GM19023 (cell line): Measurements from ENCODE around the gene TPK1.
"Not testable (repeated sequence)": the region's sequence is repeated elsewhere in the genome, so short reads cannot be mapped to it uniquely, and the experiment has no call there.

Experiments used
- ATAC-seq: cut with Tn5 transposase; IDR thresholded peaks from one replicate; pipeline ENCODE4 v1.9.1; 2021; ENCODE audit warnings: mild to moderate bottlenecking, moderate library complexity; ENCODE audit not compliant: unreplicated experiment

TPK1 gene

DNA sequence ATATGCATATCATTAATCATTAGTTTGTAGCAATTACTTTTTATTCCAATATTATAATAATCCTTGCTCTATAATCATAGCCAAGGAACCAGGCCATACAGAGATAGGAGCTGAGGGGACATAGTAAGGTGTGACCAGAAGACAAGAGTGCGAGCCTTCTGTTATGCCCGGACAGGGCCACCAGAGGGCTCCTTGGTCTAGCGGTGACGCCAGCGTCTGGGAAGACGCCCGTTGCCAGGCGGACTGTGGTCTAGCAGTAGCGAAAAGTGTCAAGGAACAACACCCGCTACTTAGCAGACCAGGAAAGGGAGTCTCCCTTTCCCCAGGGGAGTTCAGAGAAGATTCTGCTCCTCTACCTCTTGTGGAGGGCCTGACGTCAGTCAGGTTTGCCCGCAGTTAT is 109.0 kb downstream of the TPK1 start:
- not testable (repeated sequence) for ATAC-seq

DNA sequence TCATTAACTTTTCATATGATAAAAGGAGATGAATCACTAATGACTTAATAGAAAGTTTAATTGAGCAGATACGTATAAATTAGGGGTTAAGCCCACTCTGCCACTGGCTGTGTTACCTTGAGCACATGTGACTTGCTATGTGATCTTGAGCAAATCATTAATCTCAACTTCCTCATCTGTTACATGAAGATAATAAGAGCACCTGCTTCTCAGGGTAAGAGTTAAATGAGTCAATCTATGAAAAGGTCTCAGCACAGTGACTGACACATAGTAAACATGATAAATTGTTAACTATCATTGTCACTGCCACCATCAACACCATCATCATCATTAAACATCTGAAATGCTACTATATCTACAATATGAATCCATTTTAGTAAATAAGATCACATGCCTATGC is 110.8 kb downstream of the TPK1 start:
- ATAC-seq = peak; percentile 99

DNA sequence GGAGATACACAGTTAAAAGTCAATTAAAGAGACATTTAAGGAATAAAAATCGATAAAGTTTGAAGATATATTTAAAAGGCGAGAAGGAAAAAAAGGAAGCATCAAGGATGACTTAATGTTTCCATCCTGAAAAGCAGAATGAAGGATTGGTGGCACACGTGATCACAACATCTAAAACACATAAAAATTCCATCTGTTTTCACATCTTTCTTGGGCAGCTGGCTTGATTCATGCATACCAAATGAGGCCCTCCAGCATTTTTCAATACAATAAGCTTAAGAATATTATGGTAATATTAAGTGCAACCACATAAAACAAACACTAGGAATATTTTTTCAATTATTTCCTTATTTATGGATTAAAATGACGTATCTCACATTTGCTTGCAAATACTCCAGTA is 112.6 kb downstream of the TPK1 start:
- no peak for ATAC-seq

DNA sequence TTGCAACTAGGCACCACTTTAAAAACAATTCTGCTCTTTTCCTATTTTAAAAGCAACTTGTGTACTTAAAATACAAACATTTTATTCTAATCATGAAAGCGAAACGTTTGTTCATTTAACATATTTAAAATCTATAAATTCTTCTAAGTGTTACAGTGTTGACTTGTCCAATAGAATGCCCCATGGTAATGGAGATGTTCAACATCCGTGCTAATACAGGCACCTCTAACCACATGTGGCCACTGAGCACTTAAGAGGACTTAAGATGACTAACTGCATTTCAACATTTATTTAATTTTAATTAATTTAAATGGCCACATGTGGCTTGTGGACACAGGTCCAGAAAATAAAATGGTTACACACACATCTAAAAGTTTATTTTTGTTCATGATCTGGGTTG is 115.1 kb downstream of the TPK1 start:
- no peak for ATAC-seq

DNA sequence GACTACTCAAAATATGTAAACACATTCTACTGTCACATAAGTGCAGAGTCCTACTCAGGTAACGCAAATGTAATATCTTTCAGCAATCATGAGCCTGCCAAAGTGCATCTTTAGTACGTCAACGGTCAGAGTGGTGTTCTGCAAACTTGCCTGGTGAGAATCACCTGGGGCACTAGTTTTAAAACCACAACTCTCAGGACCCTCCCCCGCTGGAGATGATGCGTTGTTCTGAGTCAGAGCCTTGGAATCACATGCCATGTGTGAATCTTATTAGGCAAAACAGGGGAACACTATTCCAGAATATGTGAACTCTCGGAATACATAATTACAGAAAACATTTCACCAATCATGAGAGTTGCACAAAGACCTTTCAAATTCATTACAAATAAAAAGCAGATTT is 115.7 kb downstream of the TPK1 start:
- ATAC-seq = no peak

DNA sequence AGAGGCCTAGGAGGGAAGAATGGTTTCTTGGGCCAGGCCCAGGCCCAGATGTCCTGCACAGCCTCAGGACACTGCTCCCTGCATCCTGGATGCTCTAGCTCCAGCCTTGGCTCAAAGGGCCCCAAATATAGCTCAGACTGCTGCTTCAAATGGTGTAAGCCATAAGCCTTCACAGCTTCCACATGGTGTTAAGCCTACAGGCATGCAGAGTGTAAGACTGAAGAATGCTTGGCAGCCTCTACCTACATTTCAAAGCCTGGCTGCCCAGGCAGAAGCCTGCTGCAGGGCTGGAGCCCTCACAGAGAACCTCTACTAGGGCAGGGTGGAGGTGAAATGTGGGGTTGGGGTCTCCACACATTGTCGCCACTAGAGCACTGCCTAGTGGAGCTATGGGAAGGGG is 118.1 kb downstream of the TPK1 start:
- no peak for ATAC-seq

DNA sequence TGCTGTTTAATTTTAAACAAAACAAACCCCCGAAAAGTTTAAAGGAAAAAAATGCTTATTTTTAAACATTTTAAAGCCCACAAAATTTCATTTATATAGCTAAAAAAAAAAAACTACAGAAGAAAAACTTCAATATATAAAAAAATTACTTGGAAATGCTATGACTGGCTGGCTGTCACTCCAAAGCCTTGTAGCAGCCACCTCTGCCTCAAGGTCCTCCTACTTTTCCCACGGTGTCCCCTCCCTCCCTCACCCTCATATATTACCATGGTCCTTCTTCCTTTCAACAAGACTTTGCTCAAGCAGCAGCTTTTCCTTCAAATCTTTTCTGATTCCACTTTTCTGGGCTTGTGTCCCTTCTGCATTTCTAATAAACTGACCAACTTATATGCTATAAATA is 122.0 kb downstream of the TPK1 start:
- ATAC-seq = no peak

DNA sequence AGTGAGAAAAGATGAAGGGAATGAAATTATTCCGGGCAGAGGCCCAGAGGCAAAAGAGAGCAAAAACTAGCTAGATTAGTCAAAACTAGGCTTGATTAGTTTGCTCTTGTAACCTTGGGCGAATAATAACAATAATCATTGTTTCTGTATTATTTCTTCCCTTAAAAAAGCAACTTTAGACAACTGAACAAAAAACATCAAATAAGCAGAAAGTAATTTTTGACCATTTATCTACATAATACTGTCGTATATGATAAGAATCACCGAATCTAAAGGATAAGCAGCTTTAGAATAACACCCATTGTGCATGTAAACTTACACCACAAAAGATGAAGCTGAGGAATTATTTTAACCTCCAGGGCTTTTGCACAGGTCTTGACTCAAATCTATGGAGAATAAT is 125.1 kb downstream of the TPK1 start:
- no peak for ATAC-seq

DNA sequence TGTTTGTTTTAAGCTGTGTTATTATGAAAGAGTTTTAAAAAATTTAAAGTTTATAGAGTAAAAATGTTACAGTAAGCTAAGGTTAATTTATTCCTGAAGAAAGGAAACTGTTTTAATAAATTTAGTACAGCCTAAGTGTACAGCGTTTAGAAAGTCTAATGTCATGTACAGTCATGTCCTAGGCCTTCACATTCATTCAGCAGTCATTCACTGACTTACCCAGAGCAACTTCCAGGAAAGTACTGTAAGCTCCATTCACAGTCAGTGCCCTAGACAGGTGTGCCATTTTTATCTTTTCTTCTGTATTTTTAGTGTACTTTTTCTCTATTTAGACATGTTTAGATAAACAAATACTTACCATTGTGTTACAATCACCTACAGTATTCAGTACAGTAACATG is 126.8 kb downstream of the TPK1 start:
- no peak for ATAC-seq

DNA sequence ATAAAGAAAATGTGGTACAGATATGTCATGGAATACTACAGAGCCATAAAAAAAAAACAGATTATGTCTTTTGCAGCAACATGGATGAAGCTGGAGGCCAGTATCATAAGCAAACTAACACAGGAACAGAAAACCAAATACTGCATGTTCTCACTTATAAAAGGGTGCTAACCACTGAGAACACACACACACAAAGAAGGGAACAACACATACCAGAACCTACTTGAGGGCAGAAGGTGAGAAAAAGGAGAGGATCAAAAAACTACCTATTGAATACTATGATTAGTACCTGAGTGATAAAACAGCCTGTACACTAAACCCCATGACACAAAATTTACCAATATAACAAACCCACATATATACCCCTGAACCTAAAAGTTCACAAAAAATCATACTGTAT is 144.6 kb downstream of the TPK1 start:
- no peak for ATAC-seq

DNA sequence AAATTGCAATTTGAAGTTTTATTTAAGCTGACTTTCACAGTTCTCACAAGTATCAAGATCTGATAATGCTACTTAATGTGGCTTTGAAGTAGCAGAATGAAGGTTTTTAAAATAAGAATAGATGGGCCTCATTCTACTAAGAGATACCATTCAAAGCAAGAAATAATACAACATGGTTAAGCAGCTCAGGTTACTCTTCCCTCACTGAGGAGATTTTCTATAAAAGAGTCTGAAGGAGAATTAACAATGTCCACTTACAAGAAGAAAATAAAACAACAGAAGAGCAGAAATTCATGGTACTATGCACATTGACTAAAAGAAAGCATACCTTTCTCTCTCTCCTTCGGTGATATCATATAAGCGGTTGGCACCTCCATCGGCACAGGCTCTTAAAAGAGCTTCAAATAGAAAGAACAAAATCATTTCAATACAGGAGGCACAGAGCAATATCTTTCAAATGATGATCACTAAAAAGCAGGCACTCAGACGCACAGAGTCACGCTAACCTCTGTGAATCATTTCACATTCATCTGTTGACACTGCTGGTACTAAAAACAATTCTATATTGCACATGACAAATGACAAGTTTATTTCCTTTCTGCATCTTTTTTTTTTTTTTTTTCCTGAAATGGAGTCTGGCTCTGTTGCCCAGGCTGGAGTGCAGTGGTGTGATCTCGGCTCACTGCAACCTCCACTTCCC is 153.1 kb downstream of the TPK1 start:
- ATAC-seq = no peak

DNA sequence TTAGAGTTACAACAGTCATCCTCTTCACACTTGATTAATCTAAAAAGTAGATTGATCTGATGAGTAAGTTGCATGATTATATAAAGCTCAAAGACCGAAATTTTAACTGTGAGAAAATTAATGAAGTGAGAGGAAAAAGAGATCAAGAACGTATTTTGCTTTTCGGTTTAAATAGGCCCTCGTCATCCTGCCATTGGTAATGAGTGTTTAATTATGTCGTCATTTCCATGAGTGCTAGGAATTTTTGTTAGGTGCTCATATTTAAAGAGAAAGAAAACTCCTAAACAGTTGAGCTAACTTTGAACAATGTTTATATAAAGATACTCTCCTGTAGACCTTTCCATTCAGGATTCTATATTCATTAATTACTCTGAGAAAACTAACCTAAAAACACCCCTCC is 159.4 kb downstream of the TPK1 start:
- ATAC-seq = no peak

DNA sequence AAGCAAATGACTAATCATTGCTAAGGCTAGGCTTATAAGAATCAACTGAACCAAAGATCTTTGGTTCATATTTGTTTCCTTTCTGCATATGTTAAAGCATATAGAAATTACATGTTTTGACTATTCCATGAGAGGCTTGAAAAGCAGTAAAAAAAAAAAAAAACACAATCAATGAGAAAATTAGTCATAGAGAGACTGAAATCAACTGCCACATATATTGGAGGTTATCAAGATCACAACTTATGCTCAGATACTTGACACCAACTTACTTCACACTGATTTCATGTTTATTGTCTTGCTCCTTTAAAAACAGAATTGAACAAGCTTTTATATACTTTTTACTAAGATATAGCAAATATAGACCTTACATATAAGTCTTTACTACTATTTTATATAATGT is 161.3 kb downstream of the TPK1 start:
- ATAC-seq = no peak

DNA sequence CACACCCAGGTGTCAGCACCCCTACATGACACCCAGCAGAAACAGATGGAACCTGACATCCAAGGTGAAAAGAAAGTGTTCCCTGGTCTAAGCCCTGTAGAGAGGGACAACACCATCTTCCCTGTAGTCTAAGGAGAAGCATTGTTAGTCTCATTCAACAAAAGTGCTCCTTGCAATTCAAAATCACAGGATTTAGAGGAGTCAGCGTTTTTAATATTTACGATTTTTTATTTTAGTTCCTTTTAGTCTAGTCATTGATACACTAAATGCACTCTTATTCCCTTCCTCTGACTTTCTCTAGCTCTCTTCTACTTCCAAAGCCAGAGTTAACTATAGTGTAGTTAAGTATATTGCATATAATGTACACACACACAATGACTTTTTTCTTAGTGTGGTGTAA is 163.0 kb downstream of the TPK1 start:
- no peak for ATAC-seq

DNA sequence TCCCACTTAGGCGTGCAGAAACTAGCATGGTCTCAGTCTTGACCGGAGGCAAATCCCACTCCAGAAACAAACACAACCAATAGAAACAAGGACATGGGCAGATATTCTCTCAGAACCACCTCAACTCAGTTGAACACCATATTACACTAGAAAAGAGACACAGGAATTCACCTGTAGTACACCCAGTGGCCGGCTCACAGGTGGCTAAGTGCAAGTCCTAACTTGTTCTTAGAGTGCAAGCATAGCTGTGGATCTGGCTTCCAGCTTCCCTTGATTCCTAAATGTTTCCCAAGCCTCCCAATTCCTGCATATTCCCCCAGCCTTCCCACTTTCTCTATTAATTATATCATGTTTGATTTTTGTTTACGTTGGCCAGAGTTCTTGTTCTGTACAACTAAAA is 164.4 kb downstream of the TPK1 start:
- no peak for ATAC-seq

DNA sequence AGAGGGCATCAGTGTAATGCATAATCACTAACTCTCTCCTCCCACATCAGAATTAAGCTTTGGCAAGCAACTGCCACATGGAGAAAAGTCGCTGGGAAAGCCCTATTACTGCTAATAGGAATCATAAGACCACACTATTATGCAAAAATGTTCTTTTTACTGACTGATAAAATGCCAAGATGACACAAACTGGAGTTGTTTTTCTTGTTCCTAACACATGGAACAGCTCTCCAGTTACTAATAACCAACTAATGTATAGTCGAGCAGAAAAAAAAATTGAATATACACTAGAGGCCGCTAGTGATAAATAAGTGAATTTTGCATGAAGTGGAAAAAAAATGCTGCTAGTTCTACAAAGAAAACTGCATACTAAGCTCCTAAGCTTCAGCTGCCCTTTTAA is 165.6 kb downstream of the TPK1 start:
- no peak for ATAC-seq

DNA sequence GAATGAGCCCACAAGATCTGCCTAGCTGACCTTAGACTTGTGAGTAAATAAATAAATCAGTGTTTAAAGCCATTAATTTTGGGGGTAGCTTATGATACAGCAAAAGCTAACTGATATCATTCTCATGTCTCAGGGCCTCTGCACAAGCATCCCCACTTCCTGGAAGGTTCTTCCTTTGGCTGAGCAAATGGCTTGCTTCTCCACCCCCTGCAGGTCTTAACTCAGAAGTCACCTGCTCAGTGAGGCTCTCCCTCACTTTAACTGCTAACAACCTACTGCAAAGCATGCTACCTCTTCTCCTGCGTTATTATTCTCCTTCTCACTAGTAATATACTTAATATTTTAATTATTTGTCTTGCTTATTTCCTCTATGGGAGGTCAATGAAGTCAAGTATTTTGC is 167.3 kb downstream of the TPK1 start:
- ATAC-seq = no peak

DNA sequence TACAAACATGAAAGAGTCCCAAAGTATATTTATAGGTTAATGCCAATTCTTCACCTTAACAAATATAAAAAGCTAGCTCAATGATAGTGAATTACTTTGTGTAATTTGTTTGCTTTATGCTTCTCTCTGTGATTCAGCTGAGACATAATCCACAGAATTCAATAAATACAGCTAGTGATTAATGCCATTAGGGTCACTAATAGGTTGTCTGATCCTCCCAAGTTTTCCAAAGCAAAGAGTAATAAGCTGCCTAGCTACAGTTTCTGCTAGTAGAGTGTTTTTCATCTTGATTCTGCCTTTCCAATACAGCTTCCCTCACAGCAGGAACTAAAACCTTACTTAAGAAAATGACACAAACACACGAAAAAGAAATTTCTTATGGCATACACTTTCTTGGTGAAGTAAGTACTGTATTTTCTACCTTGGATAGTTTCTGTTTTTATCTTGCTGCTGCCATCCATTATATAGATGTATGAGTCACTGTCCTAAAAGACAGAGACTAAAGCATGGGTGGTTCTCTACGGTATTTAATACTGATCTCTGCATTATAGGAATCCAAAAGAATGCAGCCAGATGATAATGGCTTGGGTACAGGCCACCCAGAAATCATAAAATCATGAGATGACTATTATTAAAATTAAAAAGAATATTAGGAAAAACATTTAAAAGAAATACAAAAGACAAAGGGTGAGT is 170.0 kb downstream of the TPK1 start:
- ATAC-seq = no peak

DNA sequence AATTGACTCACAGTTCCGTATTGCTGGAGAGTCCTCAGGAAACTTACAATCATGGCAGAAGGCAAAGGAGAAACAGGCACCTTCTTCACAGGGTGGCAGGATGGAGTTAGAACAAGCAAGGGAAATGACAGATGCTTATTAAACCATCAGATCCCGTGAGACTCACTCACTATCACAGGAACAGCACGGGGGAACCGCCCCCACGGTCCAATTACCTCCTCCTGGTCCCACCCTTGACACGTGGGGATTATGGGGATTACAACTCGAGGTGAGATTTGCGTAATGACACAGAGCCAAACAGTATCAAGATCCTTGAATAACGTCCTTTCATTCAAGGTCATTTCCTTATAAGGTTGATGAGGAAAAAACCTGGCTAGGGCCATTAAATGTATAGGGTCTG is 176.6 kb downstream of the TPK1 start:
- no peak for ATAC-seq

DNA sequence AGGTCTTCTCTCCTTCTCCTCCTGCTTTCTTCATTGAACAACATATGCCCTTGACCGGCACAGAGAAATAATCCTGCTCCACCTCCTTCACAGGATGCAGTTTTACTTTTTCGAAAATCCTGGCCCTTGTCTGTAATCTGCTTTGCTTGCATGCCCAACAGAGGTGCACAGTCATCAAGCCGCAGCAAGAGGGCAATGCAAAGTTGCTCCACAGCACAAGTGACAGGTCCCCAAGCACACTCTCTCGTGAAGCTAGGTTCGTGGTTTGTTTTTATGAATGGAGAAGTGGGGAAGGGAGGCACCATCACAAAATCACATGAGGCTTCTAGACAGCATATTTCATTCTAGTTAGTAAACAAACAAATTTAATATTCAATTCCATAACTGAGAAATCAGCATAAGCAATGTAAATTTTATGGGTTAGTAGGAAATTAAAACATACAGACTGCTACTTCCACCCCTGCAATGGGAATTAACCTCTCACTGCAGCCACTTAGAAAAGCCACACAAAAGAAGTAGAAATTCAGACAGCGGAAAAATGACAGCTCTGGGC is 178.8 kb downstream of the TPK1 start:
- ATAC-seq = peak; percentile 69

DNA sequence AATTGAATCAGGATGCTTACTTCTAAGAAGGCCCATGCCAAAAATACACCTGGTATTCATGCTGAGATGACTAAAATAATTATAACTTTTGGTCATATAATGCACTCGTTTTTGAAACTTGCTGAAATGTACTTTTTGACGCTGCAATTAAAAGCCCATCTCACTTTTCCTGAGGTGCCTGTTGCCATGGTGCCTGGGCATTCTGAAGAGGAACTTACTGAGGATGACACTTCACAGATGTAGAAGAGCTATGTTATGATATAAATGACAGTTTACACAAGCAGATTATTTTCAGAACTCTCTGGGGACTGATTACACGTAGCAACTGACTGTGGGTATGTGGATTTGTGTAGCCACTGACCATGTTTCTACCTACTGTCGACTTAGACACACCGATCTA is 182.4 kb downstream of the TPK1 start:
- no peak for ATAC-seq

DNA sequence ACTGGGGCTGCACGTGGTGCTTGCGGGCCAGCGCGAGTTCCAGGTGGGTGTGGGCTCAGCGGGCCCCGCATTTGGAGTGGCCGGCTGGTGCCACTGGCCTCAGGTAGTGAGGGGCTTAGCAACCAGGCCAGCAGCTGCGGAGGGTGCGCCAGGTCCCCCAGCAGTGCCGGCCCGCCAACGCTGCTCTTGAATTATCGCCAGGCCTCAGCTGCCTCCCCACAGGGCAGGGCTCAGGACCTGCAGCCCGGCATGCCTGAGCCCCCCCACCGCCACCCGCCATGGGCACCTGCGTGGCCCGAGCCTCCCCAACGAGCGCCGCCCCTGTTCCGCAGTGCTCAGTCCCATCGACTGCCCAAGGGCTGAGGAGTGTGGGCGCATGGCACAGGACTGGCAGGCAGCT is 185.4 kb downstream of the TPK1 start:
- ATAC-seq = no peak

DNA sequence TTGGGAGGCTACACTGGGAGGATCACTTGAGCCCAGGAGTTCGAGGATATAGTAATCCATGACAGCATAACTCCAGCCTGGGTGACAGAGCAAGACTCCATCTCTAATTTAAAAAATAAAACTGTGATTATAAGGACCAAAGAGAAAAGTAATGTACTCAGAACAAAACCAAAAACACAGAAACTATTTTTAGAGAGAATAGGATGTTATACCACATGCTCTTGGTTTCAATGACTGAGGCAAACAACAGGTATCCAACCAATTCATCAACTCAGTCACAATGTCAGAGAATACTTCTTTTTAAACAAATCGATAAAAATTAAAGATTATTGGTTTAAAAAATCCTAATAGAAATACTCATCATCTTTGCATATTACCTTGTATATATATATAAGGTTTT is 186.7 kb downstream of the TPK1 start:
- ATAC-seq = no peak
